Neural progenitor cell (in vitro differentiated cells): Measurements from ENCODE around the gene SAV1. TPM values are rescaled to one million over a fixed set of nuclear protein-coding genes. Genes with fewer than 3 reads are reported as not detected.

Experiments
- DNase-seq: peaks from one replicate; pipeline ENCODE4 v3.0.0-alpha.2; 2016; ENCODE audit warnings: low spot score
- H2AFZ ChIP-seq: fragments of 200-600 bp; sonication (generic); replicated peaks from 2 replicates; pipeline ENCODE4 v1.6.1; 2016; ENCODE audit warnings: antibody characterized with exemption
- H3F3A ChIP-seq: fragments of 200-600 bp; sonication (generic); 2 replicates; pipeline ENCODE4 v1.6.1; 2016; ENCODE audit warnings: antibody characterized with exemption, low read depth
- H3K27ac ChIP-seq: fragments of 200-600 bp; sonication (generic); 2 replicates; pipeline ENCODE4 v1.5.1; 2016; ENCODE audit warnings: mild to moderate bottlenecking
- H3K27me3 ChIP-seq: fragments of 200-600 bp; sonication (generic); 2 replicates; pipeline ENCODE4 v1.6.1; 2016; ENCODE audit warnings: mild to moderate bottlenecking, moderate library complexity
- H3K36me3 ChIP-seq: fragments of 200-600 bp; sonication (generic); 2 replicates; pipeline ENCODE4 v1.5.1; 2016
- H3K4me1 ChIP-seq: fragments of 200-600 bp; sonication (generic); 2 replicates; pipeline ENCODE4 v1.6.1; 2016; ENCODE audit warnings: mixed run types
- H3K4me2 ChIP-seq: fragments of 200-600 bp; sonication (generic); 2 replicates; pipeline ENCODE4 v1.6.1; 2016
- H3K4me3 ChIP-seq: fragments of 200-600 bp; sonication (generic); 2 replicates; pipeline ENCODE4 v1.5.1; 2016
- H3K79me2 ChIP-seq: fragments of 200-600 bp; sonication (generic); 2 replicates; pipeline ENCODE4 v1.6.1; 2016; ENCODE audit warnings: low read depth
- H3K9ac ChIP-seq: fragments of 200-600 bp; sonication (generic); 2 replicates; pipeline ENCODE4 v1.6.1; 2016
- H3K9me3 ChIP-seq: fragments of 200-600 bp; sonication (generic); 2 replicates; pipeline ENCODE4 v1.5.1; 2016; ENCODE audit warnings: low read depth
- H4K20me1 ChIP-seq: fragments of 200-600 bp; sonication (generic); 2 replicates; pipeline ENCODE4 v1.6.1; 2016; ENCODE audit warnings: low read depth
- H3K27ac Mint-ChIP-seq: 3 replicates; pipeline ENCODE4 v1.8.0; 2021; ENCODE audit warnings: mixed read lengths
- H3K27me3 Mint-ChIP-seq: 2 replicates; pipeline ENCODE4 v1.8.0; 2022; ENCODE audit warnings: low read depth, mild to moderate bottlenecking, inconsistent platforms, moderate library complexity, mixed read lengths; ENCODE audit not compliant: insufficient read depth
- H3K36me3 Mint-ChIP-seq: 3 replicates; pipeline ENCODE4 v1.8.0; 2021; ENCODE audit warnings: mixed read lengths
- H3K4me1 Mint-ChIP-seq: 3 replicates; pipeline ENCODE4 v1.8.0; 2021; ENCODE audit warnings: mixed read lengths
- H3K4me3 Mint-ChIP-seq: 3 replicates; pipeline ENCODE4 v1.8.0; 2021; ENCODE audit warnings: mild to moderate bottlenecking, moderate library complexity, mixed read lengths
- H3K9me3 Mint-ChIP-seq: 3 replicates; pipeline ENCODE4 v1.8.0; 2020; ENCODE audit warnings: mixed read lengths
- CTCF ChIP-seq: fragments of 200-600 bp; sonication (generic); IDR thresholded peaks from 2 replicates; pipeline ENCODE4 v1.5.1; 2017; ENCODE audit warnings: antibody characterized with exemption, mild to moderate bottlenecking
- EZH2 ChIP-seq: fragments of 200-600 bp; sonication (generic); IDR thresholded peaks from 2 replicates; pipeline ENCODE4 v1.6.1; 2017; ENCODE audit warnings: antibody characterized with exemption, mild to moderate bottlenecking, moderate library complexity
- EZH2phosphoT487 ChIP-seq: fragments of 200-600 bp; sonication (generic); IDR thresholded peaks from 2 replicates; pipeline ENCODE4 v1.6.1; 2017; ENCODE audit warnings: antibody characterized with exemption
- total RNA-seq: library from RNA; depleted of rRNA; stranded (reverse); fragments of >200 nt; gene quantifications from 2 replicates; pipeline ENCODE4 v1.2.3, GENCODE V29; 2015; ENCODE audit warnings: low replicate concordance

Gene SAV1
- 26.8 and 34.5 TPM in 2 replicates for total RNA-seq

- DNase-seq: peak; percentile 94
- Histone ChIP-seq H3K79me2 (peaks cover 44% of the 10 kb centered on the region), H3F3A (peaks cover 32% of the 10 kb centered on the region), H3K4me2 (peak within 1 kb of the TSS; percentile 86), H3K4me3 (peak within 1 kb of the TSS; percentile 87), H3K4me1 (peaks cover 31% of the 10 kb centered on the region), H2AFZ (peak within 1 kb of the TSS; percentile 91), H3K36me3 (peaks cover 5% of the 10 kb centered on the region), H4K20me1 (peaks cover 10% of the 10 kb centered on the region), H3K9ac (peak within 1 kb of the TSS; percentile 66), H3K27me3 (no peaks in the 10 kb centered on the region), H3K27ac (peak within 1 kb of the TSS; percentile 87), H3K9me3 (no peaks in the 10 kb centered on the region)
- H3K36me3 Mint-ChIP-seq: peaks cover 10% of the 10 kb centered on the region
- H3K4me3 Mint-ChIP-seq: no peak within 1 kb of the TSS
- H3K9me3 Mint-ChIP-seq: no peaks in the 10 kb centered on the region
- TF ChIP-seq EZH2: peak; percentile 56
- no peak for TF ChIP-seq CTCF
- no peak for TF ChIP-seq EZH2phosphoT487
- no peak within 1 kb of the TSS for H3K27ac Mint-ChIP-seq
- peaks cover 10% of the 10 kb centered on the region for H3K4me1 Mint-ChIP-seq
- no peaks in the 10 kb centered on the region for H3K27me3 Mint-ChIP-seq
Observed at GRCh38 chr14:50667996-50668825, at the start of gene SAV1. Gene SAV1 (minus strand): TSS chr14:50668306. CDS start chr14:50667967, 339 bp downstream.

- Histone ChIP-seq H3K27me3 (no peaks in the 10 kb centered on the region), H3K27ac (no peak overlapping the region)
- no peaks in the 10 kb centered on the region for H3K27me3 Mint-ChIP-seq
Observed at GRCh38 chr14:50717811-50718210, 49.7 kb upstream of the SAV1 start.

GRCh38 chr14:50714450-50715073, 46.5 kb upstream of the SAV1 start:
- no peaks in the 10 kb centered on the region for H3K27me3 ChIP-seq
- H3K36me3 Mint-ChIP-seq: no peaks in the 10 kb centered on the region
- no peaks in the 10 kb centered on the region for H3K9me3 Mint-ChIP-seq
- no peaks in the 10 kb centered on the region for H4K20me1 ChIP-seq
- H3K4me3 ChIP-seq: no peak overlapping the region
- no peak overlapping the region for H3K4me2 ChIP-seq
- H3K4me1 Mint-ChIP-seq: peaks cover 5% of the 10 kb centered on the region
- TF ChIP-seq EZH2: no peak
- TF ChIP-seq EZH2phosphoT487: no peak
- peak; percentile 57 for TF ChIP-seq CTCF
- H3K9ac ChIP-seq: no peak overlapping the region
- H2AFZ ChIP-seq: no peak overlapping the region
- H3K27ac Mint-ChIP-seq: no peak overlapping the region
- H3K4me3 Mint-ChIP-seq: no peak overlapping the region
- H3K79me2 ChIP-seq: no peaks in the 10 kb centered on the region
- no peaks in the 10 kb centered on the region for H3K9me3 ChIP-seq
- no peaks in the 10 kb centered on the region for H3K36me3 ChIP-seq
- no peaks in the 10 kb centered on the region for H3K4me1 ChIP-seq
- H3F3A ChIP-seq: no peaks in the 10 kb centered on the region
- no peak overlapping the region for H3K27ac ChIP-seq
- peak; percentile 31 for DNase-seq
- H3K27me3 Mint-ChIP-seq: no peaks in the 10 kb centered on the region

More at GRCh38 chr14:50717811-50718210, 49.7 kb upstream of the SAV1 start:
- H3K4me3 Mint-ChIP-seq: no peak overlapping the region
- H3K9me3 Mint-ChIP-seq: no peaks in the 10 kb centered on the region
- TF ChIP-seq EZH2phosphoT487 (no peak), EZH2 (no peak), CTCF (no peak)
- peaks cover 9% of the 10 kb centered on the region for H3K36me3 Mint-ChIP-seq
- Histone ChIP-seq H3K4me1 (no peaks in the 10 kb centered on the region), H3K9ac (no peak overlapping the region), H3K79me2 (no peaks in the 10 kb centered on the region), H3K9me3 (no peaks in the 10 kb centered on the region), H4K20me1 (no peaks in the 10 kb centered on the region), H3K36me3 (no peaks in the 10 kb centered on the region), H3K4me3 (no peak overlapping the region), H2AFZ (no peak overlapping the region), H3K4me2 (no peak overlapping the region), H3F3A (no peaks in the 10 kb centered on the region)
- H3K4me1 Mint-ChIP-seq: peaks cover 5% of the 10 kb centered on the region
- H3K27ac Mint-ChIP-seq: no peak overlapping the region
- DNase-seq: no peak
